HEK293T (cell line): ENCODE data around the gene AMELX.

Experiments used
- ARNT ChIP-seq: fragments of 450-650 bp; IDR thresholded peaks from 2 replicates; pipeline ENCODE4 v1.6.1; 2017; ENCODE audit warnings: mild to moderate bottlenecking
- BHLHE40 ChIP-seq: fragments of 450-650 bp; IDR thresholded peaks from 2 replicates; pipeline ENCODE4 v1.6.1; 2016; ENCODE audit warnings: mild to moderate bottlenecking, moderate library complexity, borderline replicate concordance
- CTBP1 ChIP-seq: fragments of 450-650 bp; IDR thresholded peaks from 2 replicates; pipeline ENCODE4 v1.6.1; 2016; ENCODE audit warnings: borderline replicate concordance
- FOXA1 ChIP-seq: fragments of 450-650 bp; IDR thresholded peaks from 2 replicates; pipeline ENCODE4 v1.6.1; 2016; ENCODE audit warnings: mild to moderate bottlenecking
- FOXK2 ChIP-seq: fragments of 450-650 bp; IDR thresholded peaks from 2 replicates; pipeline ENCODE4 v1.6.1; 2016; ENCODE audit warnings: mild to moderate bottlenecking
- FOXM1 ChIP-seq: fragments of 450-650 bp; IDR thresholded peaks from 2 replicates; pipeline ENCODE4 v1.6.1; 2017; ENCODE audit warnings: mild to moderate bottlenecking, borderline replicate concordance
- HDGF ChIP-seq: fragments of 450-650 bp; IDR thresholded peaks from 2 replicates; pipeline ENCODE4 v1.6.1; 2017; ENCODE audit warnings: antibody characterized with exemption, borderline replicate concordance
- L3MBTL2 ChIP-seq: fragments of 450-650 bp; conservative IDR thresholded peaks from 2 replicates; pipeline ENCODE4 v1.6.1; 2016; ENCODE audit warnings: mild to moderate bottlenecking
- SP1 ChIP-seq: fragments of 450-650 bp; IDR thresholded peaks from 2 replicates; pipeline ENCODE4 v1.6.1; 2017
- SUZ12 ChIP-seq: fragments of 450-650 bp; IDR thresholded peaks from 2 replicates; pipeline ENCODE4 v1.6.1; 2016; ENCODE audit warnings: mild to moderate bottlenecking
- TARDBP ChIP-seq: fragments of 450-650 bp; IDR thresholded peaks from 2 replicates; pipeline ENCODE4 v1.6.1; 2016
- TF ChIP-seq, protein P1 (sequence below): fragments of 450-650 bp; IDR thresholded peaks from 2 replicates; pipeline ENCODE4 v1.6.1; 2016

DNA sequence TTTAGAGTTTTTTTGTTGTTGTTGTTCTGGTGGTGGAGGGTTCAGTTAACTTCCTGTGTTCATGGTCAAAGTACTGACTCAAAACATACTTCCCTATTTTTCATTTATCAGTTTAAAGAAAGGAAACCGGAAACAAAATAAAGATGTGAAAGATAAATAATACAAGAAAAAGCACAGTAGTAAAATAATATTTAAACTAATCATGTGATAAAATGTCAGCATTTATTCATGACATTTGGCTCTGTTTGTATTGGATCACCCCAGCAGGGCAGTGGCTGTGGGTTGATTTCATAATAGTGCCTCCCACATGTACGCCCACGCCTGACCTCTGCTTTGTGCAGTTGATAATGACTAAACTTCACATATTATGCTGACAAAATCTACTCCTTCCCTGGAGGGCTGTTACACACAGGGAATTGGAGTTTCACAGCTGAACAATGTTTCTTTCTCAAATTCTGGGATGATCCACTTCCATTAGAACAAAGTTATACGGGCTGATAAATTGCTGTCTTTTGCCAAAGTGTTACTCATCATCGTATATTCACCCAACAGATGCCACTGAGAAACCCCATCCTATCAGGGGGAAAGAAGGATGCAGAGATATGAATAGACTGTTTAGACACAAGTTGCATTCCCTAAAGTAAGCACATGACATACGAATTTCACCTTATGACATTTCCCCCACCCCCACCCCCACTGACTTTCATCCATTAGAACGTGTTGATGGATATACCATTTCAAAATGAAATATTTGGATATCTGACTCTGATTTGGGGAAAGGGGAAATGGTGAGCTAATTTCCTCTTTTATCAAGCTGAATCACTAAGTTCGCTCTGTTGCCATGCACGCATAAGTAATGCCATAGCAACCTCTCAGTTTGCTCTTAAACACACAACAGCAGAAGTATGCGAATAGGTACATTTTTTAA, 48.3 kb downstream of the AMELX start:
- no peak for TF ChIP-seq FOXK2
- no peak for TF ChIP-seq CTBP1
- no peak for TF ChIP-seq FOXM1
- TF ChIP-seq SUZ12, result no peak
- no peak for TF ChIP-seq TARDBP
- TF ChIP-seq ARNT, result no peak
- no peak for TF ChIP-seq BHLHE40
- no peak for TF ChIP-seq SP1
- no peak for TF ChIP-seq HDGF
- TF ChIP-seq, protein P1, sequence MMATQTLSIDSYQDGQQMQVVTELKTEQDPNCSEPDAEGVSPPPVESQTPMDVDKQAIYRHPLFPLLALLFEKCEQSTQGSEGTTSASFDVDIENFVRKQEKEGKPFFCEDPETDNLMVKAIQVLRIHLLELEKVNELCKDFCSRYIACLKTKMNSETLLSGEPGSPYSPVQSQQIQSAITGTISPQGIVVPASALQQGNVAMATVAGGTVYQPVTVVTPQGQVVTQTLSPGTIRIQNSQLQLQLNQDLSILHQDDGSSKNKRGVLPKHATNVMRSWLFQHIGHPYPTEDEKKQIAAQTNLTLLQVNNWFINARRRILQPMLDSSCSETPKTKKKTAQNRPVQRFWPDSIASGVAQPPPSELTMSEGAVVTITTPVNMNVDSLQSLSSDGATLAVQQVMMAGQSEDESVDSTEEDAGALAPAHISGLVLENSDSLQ, result no peak
- no peak for TF ChIP-seq L3MBTL2
- no peak for TF ChIP-seq FOXA1
